PC-3 (cell line): ENCODE results near the gene KLHDC3. TPM values are rescaled to one million over a fixed set of nuclear protein-coding genes. Genes with fewer than 3 reads are reported as not detected.
"Not testable (repeated sequence)": the region's sequence is repeated elsewhere in the genome, so short reads cannot be mapped to it uniquely, and the experiment has no call there.

ENCODE experiments used
- ATAC-seq: fragments of 200-7000 bp; cut with Tn5 transposase; 2 replicates; pipeline ENCODE4 v1.9.1; 2020; ENCODE audit warnings: mild to moderate bottlenecking, moderate library complexity
- BruUV-seq: library from RNA; stranded (reverse); fragments of 400-500 nt; replicated peaks from 2 replicates; lab custom pipeline; 2021; lab: Mats Ljungman, UMichigan
- CTCF ChIA-PET: fragments of 300-600 bp; sonication (Branson Sonifier 250); formaldehyde crosslinking; loops from one replicate; lab custom pipeline; 2022; ENCODE audit warnings: antibody characterized with exemption; lab: Charles Lee
- POLR2A ChIA-PET: fragments of 300-600 bp; sonication (Branson Sonifier 250); formaldehyde crosslinking; loops from one replicate; lab custom pipeline; 2022; ENCODE audit warnings: antibody characterized with exemption; ENCODE audit not compliant: unreplicated experiment; lab: Charles Lee
- DNase-seq: peaks from one replicate; pipeline ENCODE4 v3.0.0-alpha.2; 2015
- H2AFZ ChIP-seq: fragments of 300-600 bp; sonication (generic); 2 replicates; pipeline ENCODE4 v1.6.0; 2016; ENCODE audit warnings: antibody characterized with exemption, low read length
- H3F3A ChIP-seq: fragments of 300-600 bp; sonication (generic); one replicate; pipeline ENCODE4 v1.6.0; 2017; ENCODE audit warnings: antibody characterized with exemption, low read length, control low read depth, mild to moderate bottlenecking; ENCODE audit not compliant: unreplicated experiment
- H3K27ac ChIP-seq: fragments of 300-600 bp; sonication (generic); 2 replicates; pipeline ENCODE4 v1.5.1; 2016; ENCODE audit warnings: mild to moderate bottlenecking, low read length
- H3K27me3 ChIP-seq: fragments of 300-600 bp; sonication (generic); 2 replicates; pipeline ENCODE4 v1.6.1; 2016; ENCODE audit warnings: low read length, mixed read lengths
- H3K36me3 ChIP-seq: fragments of 300-600 bp; sonication (generic); 2 replicates; pipeline ENCODE4 v1.6.1; 2016; ENCODE audit warnings: low read depth, mixed run types, low read length, mixed read lengths
- H3K4me1 ChIP-seq: fragments of 300-600 bp; sonication (generic); 2 replicates; pipeline ENCODE4 v1.5.1; 2016; ENCODE audit warnings: low read length; ENCODE audit not compliant: insufficient read depth
- H3K4me2 ChIP-seq: fragments of 300-600 bp; sonication (generic); 2 replicates; pipeline ENCODE4 v1.6.0; 2016; ENCODE audit warnings: low read length
- H3K4me3 ChIP-seq: fragments of 300-600 bp; sonication (generic); 2 replicates; pipeline ENCODE4 v1.5.1; 2016; ENCODE audit warnings: mild to moderate bottlenecking, low read length, mixed read lengths
- H3K79me2 ChIP-seq: fragments of 300-600 bp; sonication (generic); 2 replicates; pipeline ENCODE4 v1.6.1; 2017; ENCODE audit warnings: low read length, mixed read lengths
- H3K9ac ChIP-seq: fragments of 300-600 bp; sonication (generic); 2 replicates; pipeline ENCODE4 v1.6.0; 2016; ENCODE audit warnings: mild to moderate bottlenecking, low read length
- H3K9me2 ChIP-seq: fragments of 300-600 bp; sonication (generic); replicated peaks from 2 replicates; pipeline ENCODE4 v1.6.1; 2016; ENCODE audit warnings: mixed run types, low read length, mixed read lengths
- H3K9me3 ChIP-seq: fragments of 300-600 bp; sonication (generic); 2 replicates; pipeline ENCODE4 v1.6.1; 2016; ENCODE audit warnings: low read length, mixed read lengths
- H4K20me1 ChIP-seq: fragments of 300-600 bp; sonication (generic); 2 replicates; pipeline ENCODE4 v1.6.1; 2016; ENCODE audit warnings: low read length, mixed read lengths
- CTCF ChIP-seq: fragments of 300-600 bp; sonication (generic); conservative IDR thresholded peaks from 2 replicates; pipeline ENCODE4 v1.5.1; 2017; ENCODE audit warnings: antibody characterized with exemption, low read depth, mild to moderate bottlenecking, low read length
- EZH2 ChIP-seq: fragments of 300-600 bp; sonication (generic); IDR thresholded peaks from one replicate; pipeline ENCODE4 v1.6.1; 2017; ENCODE audit warnings: antibody characterized with exemption, mild to moderate bottlenecking, low read length; ENCODE audit not compliant: unreplicated experiment
- EZH2phosphoT487 ChIP-seq: fragments of 300-600 bp; sonication (generic); IDR thresholded peaks from 2 replicates; pipeline ENCODE4 v1.6.1; 2018; ENCODE audit warnings: mild to moderate bottlenecking, antibody characterized with exemption, low read length, borderline replicate concordance
- intact Hi-C: fragments of 100-400 bp; cut with micrococcal nuclease; formaldehyde crosslinking; loops from 2 replicates; pipeline ENCODE4 v1.9.0; 2023
- total RNA-seq: library from RNA; depleted of rRNA; stranded (reverse); fragments of >200 nt; gene quantifications from 2 replicates; pipeline ENCODE4 v1.2.3, GENCODE V29; 2014

The KLHDC3 gene
- total RNA-seq, 1 experiment from 2014 or later = 76.0 TPM

GRCh38 chr6:42996513-42996912, 17.5 kb upstream of the KLHDC3 start:
- Histone ChIP-seq H3K27me3 (no peaks in the 10 kb centered on the region), H3F3A (peaks cover 3% of the 10 kb centered on the region), H2AFZ (no peak overlapping the region), H3K36me3 (no peaks in the 10 kb centered on the region), H3K27ac (no peak overlapping the region), H3K9ac (no peak overlapping the region), H3K4me3 (no peak overlapping the region), H3K4me2 (no peak overlapping the region), H4K20me1 (no peaks in the 10 kb centered on the region), H3K9me3 (no peaks in the 10 kb centered on the region), H3K79me2 (peaks cover 2% of the 10 kb centered on the region; the same call in 1 of the 2 replicates), H3K4me1 (no peaks in the 10 kb centered on the region), H3K9me2 (no peaks in the 10 kb centered on the region)
- CTCF ChIA-PET = interaction anchor here (0.6 to 1.2 kb wide), 5 partner anchors 12 to 458 kb away, joined by 4 to 5 read pairs (median 5); partner anchors contain the start of gene PPP2R5D
- no TSS peak for BruUV-seq
- intact Hi-C loops = no loop called here
- TF ChIP-seq CTCF (peak; percentile 44), EZH2phosphoT487 (no peak)
- POLR2A ChIA-PET = interaction anchor here (0.6 to 0.8 kb wide), 4 partner anchors 13 to 106 kb away, joined by 3 to 5 read pairs (median 4); a partner anchor contains a TSS
- ATAC-seq (peak; percentile 58), DNase-seq (peak; percentile 7)

- H3K4me2 ChIP-seq, H3F3A ChIP-seq, H3K9ac ChIP-seq, H3K36me3 ChIP-seq, H3K9me2 ChIP-seq, CTCF ChIA-PET, H4K20me1 ChIP-seq, H3K79me2 ChIP-seq, H3K27me3 ChIP-seq, H3K9me3 ChIP-seq, H2AFZ ChIP-seq, DNase-seq, BruUV-seq, H3K27ac ChIP-seq, H3K4me1 ChIP-seq, ATAC-seq, intact Hi-C loops, H3K4me3 ChIP-seq: not testable (repeated sequence)
- POLR2A ChIA-PET = interaction anchor here (0.7 kb wide), 1 partner anchor 262 kb away, joined by 3 read pairs; no protein-coding TSS in a partner anchor
Measured at GRCh38 chr6:42998205-42998604, 15.8 kb upstream of the KLHDC3 start.

- intact Hi-C loops = no loop called here
- Histone ChIP-seq H3K27ac (no peak overlapping the region), H3K4me3 (no peak overlapping the region), H3K9ac (no peak overlapping the region), H3K9me3 (no peaks in the 10 kb centered on the region), H3K4me1 (no peaks in the 10 kb centered on the region), H3K79me2 (no peaks in the 10 kb centered on the region), H4K20me1 (no peaks in the 10 kb centered on the region), H3K9me2 (no peaks in the 10 kb centered on the region), H2AFZ (no peak overlapping the region), H3F3A (no peaks in the 10 kb centered on the region), H3K27me3 (no peaks in the 10 kb centered on the region), H3K4me2 (no peak overlapping the region), H3K36me3 (peaks cover 5% of the 10 kb centered on the region; the same call in 1 of the 2 replicates)
- TF ChIP-seq CTCF (no peak), EZH2phosphoT487 (no peak), EZH2 (no peak)
- ChIA-PET CTCF (no interaction called here), POLR2A (no interaction called here)
- DNase-seq = no peak
- no peak for ATAC-seq
- no TSS peak for BruUV-seq
Measured at GRCh38 chr6:43001843-43002242, 12.2 kb upstream of the KLHDC3 start.
